GM23248 (cell line): Measurements from ENCODE around the gene GLB1L3.

ENCODE experiments used
- EZH2 ChIP-seq: fragments of 200-600 bp; sonication (generic); IDR thresholded peaks from 2 replicates; pipeline ENCODE4 v1.6.1; 2018; ENCODE audit warnings: antibody characterized with exemption, mild to moderate bottlenecking; ENCODE audit not compliant: insufficient read depth, poor library complexity, severe bottlenecking
- EZH2phosphoT487 ChIP-seq: fragments of 200-600 bp; sonication (generic); IDR thresholded peaks from 2 replicates; pipeline ENCODE4 v1.6.1; 2018; ENCODE audit warnings: antibody characterized with exemption, moderate library complexity, mild to moderate bottlenecking, low read depth; ENCODE audit not compliant: insufficient read depth

GRCh38 chr11:134363161-134363560, 87.0 kb downstream of the GLB1L3 start:
- TF ChIP-seq EZH2 (no peak), EZH2phosphoT487 (no peak)
